ENCODE measurements around the gene IFT25. TPM values are rescaled to one million over a fixed set of nuclear protein-coding genes. Genes with fewer than 3 reads are reported as not detected.

The IFT25 gene
- total and polyA plus RNA-seq, 2 donors (not counting 3 experiments of a cell fraction or from before 2014, with no cell fraction given) = 13.0 to 34.0 TPM

GRCh38 chr1:53945183-53945432 lies 391 bp downstream of the IFT25 start:
- H3K27ac ChIP-seq (ENCODE audit: insufficient read depth, low read depth, low read length) = peak overlapping the region; percentile 43
- POLR2A ChIA-PET = interaction anchor here (0.5 kb wide), 1 partner anchor 462 kb away, joined by 3 read pairs; no protein-coding TSS in a partner anchor
- dilution Hi-C loops (cut with MboI; ENCODE audit: extremely low pct_ligation_motif_present, low sequenced_read_pairs) = no loop called here
- no peaks in the 10 kb centered on the region for H3K9me1 ChIP-seq (replicated peaks; ENCODE audit: control insufficient read depth, extremely low read depth, insufficient read depth, low read length)
- TF ChIP-seq MYC (IDR thresholded peaks at IDR 0.05; ENCODE audit: low read depth, low read length) = no peak
- no peak for TF ChIP-seq GATA2 (IDR thresholded peaks at IDR 0.05; ENCODE audit: insufficient read depth, insufficient read length, low read depth, low read length)
- no peak for TF ChIP-seq EZH2 (IDR thresholded peaks at IDR 0.05; ENCODE audit: borderline replicate concordance, low read depth, low read length, severe bottlenecking)
- no peak for TF ChIP-seq MAX (IDR thresholded peaks at IDR 0.05; ENCODE audit: insufficient read depth, insufficient read length)
- TF ChIP-seq POLR2AphosphoS5 (IDR thresholded peaks at IDR 0.05; ENCODE audit: insufficient read depth, low read depth, low read length) = no peak
- TF ChIP-seq FOS (IDR thresholded peaks at IDR 0.05; ENCODE audit: borderline replicate concordance, insufficient read depth, low read length) = no peak
- no peak for TF ChIP-seq CTCF (IDR thresholded peaks at IDR 0.05; ENCODE audit: extremely low read depth in 1 of 2, insufficient read depth in 1 of 2, low read depth in 1 of 2, low read length in 2 of 2)
- no peak for TF ChIP-seq JUN (IDR thresholded peaks at IDR 0.05; ENCODE audit: borderline replicate concordance, insufficient read depth, insufficient read length, low read depth)
- peak overlapping the region; percentile 75 for H3K9ac ChIP-seq (replicated peaks; ENCODE audit: extremely low read depth, insufficient read depth, low read length)
- no peak for FAIRE-seq
- CTCF ChIA-PET = interaction anchor here (0.7 to 2.2 kb wide), 12 partner anchors 9 to 229 kb away, joined by 3 to 22 read pairs (median 4); partner anchors contain the start of gene YIPF1
- H3K4me3 ChIP-seq (replicated peaks in 1 of 3; ENCODE audit: insufficient read depth in 1 of 3, low read depth in 1 of 3, low read length in 3 of 3) = peak overlapping the region; percentile 88 to 95 (median 91)
- peaks cover 20% of the 10 kb centered on the region for H3K4me1 ChIP-seq (ENCODE audit: control insufficient read depth, extremely low read depth, insufficient read depth, low read length)
- peak overlapping the region; percentile 100 for H2AFZ ChIP-seq (ENCODE audit: low read depth, low read length)
- no peaks in the 10 kb centered on the region for H3K27me3 ChIP-seq (ENCODE audit: control insufficient read depth in 2 of 2, insufficient read depth in 2 of 2, low read length in 2 of 2)
- intact Hi-C loops (cut with micrococcal nuclease) = loop anchor here (1.0 to 2.0 kb wide), 2 partner anchors 56 to 544 kb away; partner anchors contain the start of gene YIPF1
- H3K9me3 ChIP-seq (replicated peaks; ENCODE audit: control insufficient read depth, insufficient read depth, low read length) = no peaks in the 10 kb centered on the region
- H3K79me2 ChIP-seq (ENCODE audit: control insufficient read depth, insufficient read depth, low read length) = peaks cover 38% of the 10 kb centered on the region
- no peak for DNase-seq (ENCODE audit: low read depth, low spot score)
- H3K4me2 ChIP-seq (ENCODE audit: insufficient read depth, low read length) = peak overlapping the region; percentile 96
- BruUV-seq (replicated peaks) = no TSS peak
- no peaks in the 10 kb centered on the region for H4K20me1 ChIP-seq (replicated peaks; ENCODE audit: control insufficient read depth, extremely low read depth, insufficient read depth, low read length)
- H3K36me3 ChIP-seq (ENCODE audit: control insufficient read depth in 2 of 2, extremely low read depth in 1 of 2, insufficient read depth in 2 of 2, low read length in 2 of 2) = peaks cover 0 to 1% of the 10 kb centered on the region in 2 experiments

Data from endothelial cell of umbilical vein (primary cell).